Gastrocnemius medialis (tissue), 4 donors: ENCODE data around the gene DPYSL4.

Experiments
- POLR2A ChIP-seq, 2 donors: fragments of 450-650 bp; IDR thresholded peaks; one replicate each; pipeline ENCODE4 v1.6.1; 2017; ENCODE audit warnings: antibody characterized with exemption in 2 of 2, mild to moderate bottlenecking in 2 of 2, moderate library complexity in 2 of 2
- TF ChIP-seq, protein P1 (sequence below), 5 experiments: fragments of 450-650 bp in 3 of 5; fragments of 200-600 bp in 2 of 5; sonication (generic) in 2 of 5; IDR thresholded peaks in 4 of 5; conservative IDR thresholded peaks in 1 of 5; 1 replicate in 4 of 5; 2 replicates in 1 of 5; pipeline ENCODE4 v1.5.1; 2016 to 2019; ENCODE audit warnings: antibody characterized with exemption in 5 of 5, mild to moderate bottlenecking in 3 of 5, moderate library complexity in 3 of 5

DNA sequence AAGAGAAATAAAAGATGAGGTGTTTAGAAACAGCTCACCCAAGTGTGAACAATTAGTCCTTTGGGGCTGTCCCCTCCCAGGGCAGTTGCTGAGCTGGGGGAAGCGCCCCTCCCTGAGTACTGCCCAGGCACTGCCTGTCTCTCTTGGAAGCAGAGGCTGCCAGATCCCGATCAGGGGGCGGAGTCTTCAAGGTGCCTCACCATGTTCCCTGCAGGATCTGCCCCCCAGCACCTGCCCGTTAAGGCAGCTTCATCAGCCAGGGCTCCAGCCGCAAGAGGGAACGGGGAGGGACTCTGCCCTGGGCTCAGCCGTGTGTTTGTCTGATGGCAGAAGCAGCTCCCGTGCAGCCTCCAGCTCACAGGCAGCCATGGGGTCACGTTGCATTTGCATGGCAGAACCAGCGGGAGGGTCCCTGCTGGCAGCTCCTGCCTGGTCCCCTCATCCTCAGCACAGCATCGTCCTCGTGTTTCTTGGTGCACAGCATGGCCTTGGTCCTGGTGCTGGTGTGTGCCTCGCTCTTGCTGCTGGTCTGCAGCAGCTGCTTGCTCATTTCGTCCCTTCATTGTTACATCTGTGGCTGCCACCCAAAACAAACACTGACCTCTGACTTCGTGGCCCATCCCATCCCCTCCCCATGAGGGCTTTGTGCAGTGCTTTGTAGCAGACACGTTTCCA lies 10.7 kb upstream of the DPYSL4 start:
- TF ChIP-seq POLR2A (IDR thresholded peaks at IDR 0.05), result no peak
- TF ChIP-seq, protein P1, sequence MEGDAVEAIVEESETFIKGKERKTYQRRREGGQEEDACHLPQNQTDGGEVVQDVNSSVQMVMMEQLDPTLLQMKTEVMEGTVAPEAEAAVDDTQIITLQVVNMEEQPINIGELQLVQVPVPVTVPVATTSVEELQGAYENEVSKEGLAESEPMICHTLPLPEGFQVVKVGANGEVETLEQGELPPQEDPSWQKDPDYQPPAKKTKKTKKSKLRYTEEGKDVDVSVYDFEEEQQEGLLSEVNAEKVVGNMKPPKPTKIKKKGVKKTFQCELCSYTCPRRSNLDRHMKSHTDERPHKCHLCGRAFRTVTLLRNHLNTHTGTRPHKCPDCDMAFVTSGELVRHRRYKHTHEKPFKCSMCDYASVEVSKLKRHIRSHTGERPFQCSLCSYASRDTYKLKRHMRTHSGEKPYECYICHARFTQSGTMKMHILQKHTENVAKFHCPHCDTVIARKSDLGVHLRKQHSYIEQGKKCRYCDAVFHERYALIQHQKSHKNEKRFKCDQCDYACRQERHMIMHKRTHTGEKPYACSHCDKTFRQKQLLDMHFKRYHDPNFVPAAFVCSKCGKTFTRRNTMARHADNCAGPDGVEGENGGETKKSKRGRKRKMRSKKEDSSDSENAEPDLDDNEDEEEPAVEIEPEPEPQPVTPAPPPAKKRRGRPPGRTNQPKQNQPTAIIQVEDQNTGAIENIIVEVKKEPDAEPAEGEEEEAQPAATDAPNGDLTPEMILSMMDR (IDR thresholded peaks at IDR 0.05 in 4 of 5, conservative IDR thresholded peaks at IDR 0.05 in 1 of 5), result no peak
